Activated CD4-positive, alpha-beta memory T cell treated with anti-CD3 and anti-CD28 coated beads, Interleukin-2, amount 10 ng/mL, durations not matched to agents 7 days and 5 days (primary cell): ENCODE results near the gene DGCR6L. TPM values are rescaled to one million over a fixed set of nuclear protein-coding genes. Genes with fewer than 3 reads are reported as not detected.
"Not testable (repeated sequence)": the region's sequence is repeated elsewhere in the genome, so short reads cannot be mapped to it uniquely, and the experiment has no call there.

Experiments used
- CTCF ChIA-PET: fragments of 350-600 bp; sonication (Branson Sonifier 250); formaldehyde crosslinking; loops from one replicate; lab custom pipeline; 2021; ENCODE audit warnings: antibody characterized with exemption, inconsistent platforms; lab: Charles Lee
- POLR2A ChIA-PET: fragments of 350-600 bp; sonication (Branson Sonifier 250); formaldehyde crosslinking; loops from one replicate; lab custom pipeline; 2021; ENCODE audit warnings: antibody characterized with exemption; lab: Charles Lee
- DNase-seq: peaks from one replicate; pipeline ENCODE4 v3.0.0-alpha.2; 2020
- H3K27ac Mint-ChIP-seq: one replicate; pipeline ENCODE4 v1.8.0; 2021; ENCODE audit warnings: mild to moderate bottlenecking, mixed read lengths
- H3K27me3 Mint-ChIP-seq: one replicate; pipeline ENCODE4 v1.8.0; 2021; ENCODE audit warnings: mixed read lengths
- H3K36me3 Mint-ChIP-seq: one replicate; pipeline ENCODE4 v1.8.0; 2021; ENCODE audit warnings: low read depth, mixed read lengths
- H3K4me1 Mint-ChIP-seq: one replicate; pipeline ENCODE4 v1.8.0; 2021; ENCODE audit warnings: mixed read lengths
- H3K4me3 Mint-ChIP-seq: one replicate; pipeline ENCODE4 v1.8.0; 2021; ENCODE audit warnings: mild to moderate bottlenecking, mixed read lengths
- H3K9me3 Mint-ChIP-seq: one replicate; pipeline ENCODE4 v1.8.0; 2021; ENCODE audit warnings: mixed read lengths
- total RNA-seq, 2 experiments: library from RNA; stranded (reverse); gene quantifications; one replicate each; pipeline ENCODE4 v1.2.3, GENCODE V29; 2021

Gene DGCR6L
- 10 to 100 TPM; 40.8 to 41.1 TPM for total RNA-seq

DNA sequence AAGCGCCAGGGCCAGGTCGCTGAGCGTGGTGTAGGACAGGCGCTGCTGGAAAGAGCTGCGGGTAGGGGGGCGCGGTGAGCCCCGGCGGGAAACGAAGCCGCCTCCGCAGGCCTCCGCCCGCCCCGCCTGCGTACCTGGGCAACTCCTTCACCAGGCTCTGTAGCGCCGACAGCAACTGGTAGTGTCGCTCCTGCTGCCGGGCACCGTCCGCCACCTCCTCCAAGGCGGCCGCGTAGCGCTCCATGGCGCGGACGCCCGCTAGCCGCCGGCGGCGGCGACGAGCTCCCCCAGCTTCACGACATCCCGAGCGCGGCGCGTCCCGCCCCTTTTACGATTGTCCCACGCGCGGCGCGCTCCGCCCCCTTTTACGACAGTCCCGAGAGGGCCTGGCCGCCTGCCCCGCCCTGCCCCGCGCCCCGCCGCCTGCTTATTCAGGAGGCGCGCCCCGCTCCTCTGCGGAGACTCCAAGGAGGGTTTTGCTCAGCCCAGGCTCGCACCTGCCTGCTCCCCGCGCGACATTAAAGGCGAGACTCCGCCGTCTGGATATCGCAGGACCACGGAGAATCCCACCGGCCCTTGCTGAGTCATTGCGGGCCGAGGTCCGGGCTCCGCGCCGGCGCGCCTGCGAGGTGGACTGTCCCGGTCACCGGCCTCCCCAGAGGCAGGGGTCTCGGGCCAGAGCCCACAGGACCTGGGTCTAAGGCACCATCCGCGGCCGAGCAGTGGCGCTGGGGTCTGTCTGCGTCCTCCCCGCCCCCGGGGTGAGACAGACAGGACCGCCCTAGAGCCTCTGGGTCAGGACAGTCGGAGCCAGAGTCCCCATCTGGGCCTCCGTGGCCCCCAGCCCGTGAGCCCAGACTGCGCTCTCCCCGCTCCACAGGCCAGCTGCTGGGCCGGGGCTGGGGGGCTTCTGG is at the start of gene DGCR6L:
DGCR6L (minus strand) TSS at position 316 of the 914 bp plus-strand sequence; CDS start at position 244, 72 bp downstream.
- H3K9me3 Mint-ChIP-seq, result no peaks in the 10 kb centered on the region
- H3K4me1 Mint-ChIP-seq, result peaks cover 63% of the 10 kb centered on the region
- ChIA-PET POLR2A (interaction anchor here (0.9 to 1.4 kb wide), 5 partner anchors 9 to 113 kb away, joined by 3 to 5 read pairs (median 4); no protein-coding TSS in a partner anchor), CTCF (interaction anchor here (0.7 to 1.6 kb wide), 6 partner anchors 8 to 251 kb away, joined by 3 to 6 read pairs (median 4); no protein-coding TSS in a partner anchor)
- no peaks in the 10 kb centered on the region for H3K27me3 Mint-ChIP-seq
- H3K27ac Mint-ChIP-seq, result peak within 1 kb of the TSS; percentile 78
- DNase-seq, result peak; percentile 98
- peaks cover 10% of the 10 kb centered on the region for H3K36me3 Mint-ChIP-seq
- H3K4me3 Mint-ChIP-seq, result peak within 1 kb of the TSS; percentile 95

DNA sequence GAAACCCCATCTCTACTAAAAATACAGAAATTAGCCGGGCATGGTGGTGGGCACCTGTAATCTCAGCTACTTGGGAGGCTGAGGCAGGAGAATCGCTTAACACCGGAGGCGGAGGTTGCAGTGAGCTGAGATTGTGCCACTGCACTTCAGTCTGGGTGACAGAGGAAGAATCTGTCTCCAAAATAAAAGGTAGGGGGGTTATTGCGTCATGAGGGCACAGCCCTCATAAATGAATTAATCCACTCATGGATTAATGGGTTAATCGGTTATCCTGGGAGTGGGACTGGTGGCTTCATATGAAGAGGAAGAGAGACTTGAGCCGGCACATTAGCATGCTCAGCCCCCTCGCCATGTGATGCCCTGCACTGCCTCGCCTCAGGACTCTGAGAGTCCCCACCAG is 49.0 kb upstream of the DGCR6L start:
- H3K4me1 Mint-ChIP-seq, CTCF ChIA-PET, H3K27me3 Mint-ChIP-seq, DNase-seq, H3K36me3 Mint-ChIP-seq, H3K27ac Mint-ChIP-seq, H3K9me3 Mint-ChIP-seq, POLR2A ChIA-PET, H3K4me3 Mint-ChIP-seq: not testable (repeated sequence)

DNA sequence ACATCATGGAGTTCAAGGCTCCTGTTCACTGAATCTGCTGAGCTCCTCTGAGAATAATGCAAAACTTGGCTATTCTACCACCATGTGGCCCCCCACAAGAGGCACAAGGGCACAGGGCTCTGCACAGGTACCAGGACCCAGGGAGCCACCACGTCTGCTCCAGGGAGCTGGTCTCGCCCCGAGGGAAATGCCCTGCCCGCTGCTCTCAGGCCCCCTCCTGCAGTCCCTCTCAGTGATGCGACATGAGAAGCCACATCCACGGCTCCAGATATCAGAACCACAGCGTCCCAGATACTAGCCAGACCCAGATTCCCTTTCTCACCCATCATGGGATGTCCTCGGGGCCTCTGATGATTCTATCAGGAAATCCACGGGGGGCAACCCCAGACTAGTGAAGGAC is 47.0 kb upstream of the DGCR6L start:
- H3K9me3 Mint-ChIP-seq, H3K4me3 Mint-ChIP-seq, DNase-seq, H3K4me1 Mint-ChIP-seq, CTCF ChIA-PET, POLR2A ChIA-PET, H3K36me3 Mint-ChIP-seq, H3K27me3 Mint-ChIP-seq, H3K27ac Mint-ChIP-seq: not testable (repeated sequence)

DNA sequence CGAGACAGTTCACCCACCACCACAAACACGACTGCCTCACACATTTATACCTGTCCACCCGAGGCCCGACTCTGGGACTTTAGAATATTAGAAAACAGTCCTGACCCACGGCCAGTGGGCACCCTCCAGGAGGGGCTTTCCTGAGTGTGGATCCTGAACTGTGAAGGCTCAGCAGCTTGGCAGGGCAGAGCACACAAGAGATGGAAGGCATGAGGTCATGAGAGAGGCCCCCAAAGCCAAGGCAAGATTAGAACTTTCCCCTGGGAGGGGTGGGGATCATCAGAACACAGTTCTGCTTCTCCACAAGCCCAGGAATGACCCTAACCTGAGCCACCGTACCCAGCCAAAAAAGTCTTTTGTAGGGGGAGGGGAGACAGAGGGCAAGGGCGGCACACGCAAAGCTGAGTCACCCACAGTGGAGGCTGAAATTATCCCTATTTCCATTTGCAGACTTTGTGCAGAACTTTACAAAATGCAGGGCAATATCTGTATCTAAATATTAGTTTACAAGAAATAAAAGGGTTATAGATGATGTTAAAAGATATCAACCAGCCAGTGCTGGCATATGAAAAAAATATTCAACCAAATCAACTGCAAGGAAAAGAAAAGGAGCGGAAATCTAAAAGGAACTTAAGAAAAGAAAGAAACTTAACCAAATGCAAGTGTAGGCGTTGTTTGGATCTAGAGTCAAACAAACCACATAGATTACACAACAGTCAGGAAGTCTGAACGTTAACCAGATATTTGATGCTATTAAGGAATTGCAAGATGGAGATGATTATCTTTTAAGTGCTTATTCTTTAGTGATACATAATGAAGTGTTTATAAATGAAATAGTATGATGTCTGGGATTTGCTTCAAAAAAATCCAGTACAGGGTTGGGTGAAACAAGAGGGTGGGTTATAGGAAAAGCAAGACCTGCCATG is 44.7 kb upstream of the DGCR6L start:
- H3K36me3 Mint-ChIP-seq, H3K9me3 Mint-ChIP-seq, POLR2A ChIA-PET, CTCF ChIA-PET, H3K27me3 Mint-ChIP-seq, H3K4me3 Mint-ChIP-seq, H3K27ac Mint-ChIP-seq, H3K4me1 Mint-ChIP-seq, DNase-seq: not testable (repeated sequence)

DNA sequence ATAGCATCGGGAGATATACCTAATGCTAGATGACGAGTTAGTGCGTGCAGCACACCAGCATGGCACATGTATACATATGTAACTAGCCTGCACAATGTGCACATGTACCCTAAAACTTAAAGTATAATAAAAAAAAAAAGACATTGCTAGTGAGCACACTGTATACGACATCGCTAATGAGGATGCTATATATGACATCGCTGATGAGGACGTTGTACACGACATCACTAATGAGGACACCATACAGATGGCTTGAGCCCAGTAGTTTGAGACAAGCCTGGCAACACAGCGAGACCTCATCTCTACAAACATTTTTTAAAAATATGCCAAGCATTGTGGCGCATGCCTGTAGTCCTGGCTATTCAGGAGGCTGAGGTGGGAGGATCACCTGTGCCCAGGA is 42.5 kb upstream of the DGCR6L start:
- H3K36me3 Mint-ChIP-seq, CTCF ChIA-PET, H3K4me3 Mint-ChIP-seq, DNase-seq, H3K27ac Mint-ChIP-seq, POLR2A ChIA-PET, H3K27me3 Mint-ChIP-seq, H3K4me1 Mint-ChIP-seq, H3K9me3 Mint-ChIP-seq: not testable (repeated sequence)

DNA sequence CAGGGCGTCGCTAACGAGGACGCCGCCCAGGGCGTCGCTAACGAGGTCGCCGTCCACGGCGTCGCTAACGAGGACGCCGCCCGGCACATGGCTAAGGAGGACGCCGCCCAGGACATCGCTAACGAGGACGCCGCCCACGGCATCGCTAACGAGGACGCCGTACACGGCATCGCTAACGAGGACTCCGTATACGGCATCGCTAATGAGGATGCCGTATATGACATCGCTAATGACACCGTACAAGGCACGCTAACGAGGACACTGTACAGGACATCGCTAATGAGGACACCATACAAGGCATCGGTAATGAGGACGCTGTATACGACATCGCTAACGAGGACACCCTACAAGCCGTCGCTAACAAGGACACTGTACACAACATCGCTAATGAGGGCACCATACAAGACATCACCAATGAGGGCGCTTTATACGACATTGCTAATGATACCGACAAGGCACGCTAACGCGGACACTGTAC is 41.9 kb upstream of the DGCR6L start:
- H3K4me1 Mint-ChIP-seq, H3K36me3 Mint-ChIP-seq, H3K9me3 Mint-ChIP-seq, H3K27ac Mint-ChIP-seq, DNase-seq, H3K4me3 Mint-ChIP-seq, POLR2A ChIA-PET, CTCF ChIA-PET, H3K27me3 Mint-ChIP-seq: not testable (repeated sequence)

DNA sequence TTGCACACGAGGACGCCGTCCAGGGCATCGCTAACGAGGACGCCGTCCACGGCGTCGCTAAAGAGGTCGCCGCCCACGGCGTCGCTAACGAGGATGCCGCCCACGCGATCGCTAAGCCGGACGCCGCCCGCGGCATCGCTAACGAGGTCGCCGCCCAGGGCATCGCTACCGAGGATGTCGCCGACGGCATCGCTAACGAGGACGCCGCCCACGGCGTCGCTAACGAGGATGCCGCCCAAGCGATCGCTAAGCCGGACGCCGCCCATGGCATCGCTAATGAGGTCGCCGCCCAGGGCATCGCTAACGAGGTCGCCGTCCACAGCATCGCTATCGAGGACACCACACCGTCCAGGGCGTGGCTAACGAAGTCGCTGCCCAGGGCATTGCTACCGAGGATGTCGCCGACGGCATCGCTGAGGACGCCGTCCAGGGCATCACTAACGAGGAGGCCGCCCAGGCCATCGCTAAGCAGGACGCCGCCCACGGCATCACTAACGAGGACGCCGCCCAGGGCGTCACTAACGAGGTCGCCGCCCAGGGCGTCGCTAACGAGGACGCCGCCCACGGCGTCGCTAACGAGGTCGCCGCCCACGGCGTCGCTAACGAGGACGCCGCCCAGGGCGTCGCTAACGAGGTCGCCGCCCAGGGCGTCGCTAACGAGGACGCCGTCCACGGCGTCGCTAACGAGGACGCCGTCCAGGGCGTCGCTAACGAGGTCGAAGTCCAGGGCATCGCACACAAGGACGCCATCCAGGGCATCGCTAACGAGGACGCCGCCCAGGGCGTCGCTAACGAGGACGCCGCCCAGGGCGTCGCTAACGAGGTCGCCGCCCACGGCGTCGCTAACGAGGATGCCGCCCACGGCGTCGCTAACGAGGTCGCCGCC is 41.2 kb upstream of the DGCR6L start:
- H3K36me3 Mint-ChIP-seq, H3K27ac Mint-ChIP-seq, H3K4me3 Mint-ChIP-seq, POLR2A ChIA-PET, H3K9me3 Mint-ChIP-seq, H3K4me1 Mint-ChIP-seq, CTCF ChIA-PET, DNase-seq, H3K27me3 Mint-ChIP-seq: not testable (repeated sequence)

DNA sequence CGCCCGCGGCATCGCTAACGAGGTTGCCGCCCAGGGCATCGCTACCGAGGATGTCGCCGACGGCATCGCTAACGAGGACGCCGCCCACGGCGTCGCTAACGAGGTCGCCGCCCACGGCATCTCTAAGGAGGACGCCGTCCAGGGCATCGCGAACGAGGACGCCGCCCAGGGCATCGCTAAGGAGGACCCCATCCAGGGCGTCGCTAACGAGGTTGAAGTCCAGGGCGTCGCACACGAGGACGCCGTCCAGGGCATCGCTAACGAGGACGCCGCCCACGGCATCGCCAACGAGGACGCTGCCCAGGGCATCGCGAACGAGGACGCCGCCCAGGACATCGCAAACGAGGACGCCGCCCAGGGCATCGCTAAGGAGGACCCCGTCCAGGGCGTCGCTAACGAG is 40.4 kb upstream of the DGCR6L start:
- H3K36me3 Mint-ChIP-seq, H3K4me1 Mint-ChIP-seq, H3K9me3 Mint-ChIP-seq, POLR2A ChIA-PET, H3K27ac Mint-ChIP-seq, H3K4me3 Mint-ChIP-seq, DNase-seq, H3K27me3 Mint-ChIP-seq, CTCF ChIA-PET: not testable (repeated sequence)

DNA sequence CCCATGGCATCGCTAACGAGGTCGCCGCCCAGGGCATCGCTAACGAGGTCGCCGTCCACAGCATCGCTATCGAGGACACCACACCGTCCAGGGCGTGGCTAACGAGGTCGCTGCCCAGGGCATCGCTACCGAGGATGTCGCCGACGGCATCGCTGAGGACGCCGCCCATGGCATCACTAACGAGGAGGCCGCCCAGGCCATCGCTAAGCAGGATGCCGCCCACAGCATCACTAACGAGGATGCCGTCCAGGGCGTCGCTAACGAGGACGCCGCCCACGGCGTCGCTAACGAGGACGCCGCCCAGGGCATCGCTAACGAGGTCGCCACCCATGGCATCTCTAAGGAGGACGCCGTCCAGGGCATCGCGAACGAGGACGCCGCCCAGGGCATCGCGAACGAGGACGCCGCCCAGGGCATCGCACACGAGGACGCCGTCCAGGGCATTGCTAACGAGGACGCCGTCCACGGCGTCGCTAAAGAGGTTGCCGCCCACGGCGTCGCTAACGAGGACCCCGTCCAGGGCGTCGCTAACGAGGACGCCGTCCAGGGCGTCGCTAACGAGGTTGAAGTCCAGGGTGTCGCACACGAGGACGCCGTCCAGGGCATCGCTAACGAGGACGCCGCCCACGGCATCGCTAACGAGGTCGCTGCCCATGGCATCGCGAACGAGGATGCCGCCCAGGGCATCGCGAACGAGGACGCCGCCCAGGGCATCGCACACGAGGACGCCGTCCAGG is 38.8 kb upstream of the DGCR6L start:
- CTCF ChIA-PET, result not testable (repeated sequence)

DNA sequence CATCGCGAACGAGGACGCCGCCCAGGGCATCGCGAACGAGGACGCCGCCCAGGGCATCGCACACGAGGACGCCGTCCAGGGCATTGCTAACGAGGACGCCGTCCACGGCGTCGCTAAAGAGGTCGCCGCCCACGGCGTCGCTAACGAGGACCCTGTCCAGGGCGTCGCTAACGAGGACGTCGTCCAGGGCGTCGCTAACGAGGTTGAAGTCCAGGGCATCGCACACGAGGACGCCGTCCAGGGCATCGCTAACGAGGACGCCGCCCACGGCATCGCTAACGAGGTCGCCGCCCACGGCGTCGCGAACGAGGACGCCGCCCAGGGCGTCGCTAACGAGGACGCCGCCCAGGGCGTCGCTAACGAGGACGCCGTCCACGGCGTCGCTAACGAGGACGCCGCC is 38.1 kb upstream of the DGCR6L start:
- H3K36me3 Mint-ChIP-seq, H3K4me3 Mint-ChIP-seq, POLR2A ChIA-PET, H3K4me1 Mint-ChIP-seq, H3K27me3 Mint-ChIP-seq, CTCF ChIA-PET, H3K9me3 Mint-ChIP-seq, DNase-seq, H3K27ac Mint-ChIP-seq: not testable (repeated sequence)

More for the DNA sequence above, 38.8 kb upstream of the DGCR6L start:
- H3K4me1 Mint-ChIP-seq, H3K27ac Mint-ChIP-seq, POLR2A ChIA-PET, H3K9me3 Mint-ChIP-seq, H3K36me3 Mint-ChIP-seq, DNase-seq, H3K4me3 Mint-ChIP-seq, H3K27me3 Mint-ChIP-seq: not testable (repeated sequence)

DNA sequence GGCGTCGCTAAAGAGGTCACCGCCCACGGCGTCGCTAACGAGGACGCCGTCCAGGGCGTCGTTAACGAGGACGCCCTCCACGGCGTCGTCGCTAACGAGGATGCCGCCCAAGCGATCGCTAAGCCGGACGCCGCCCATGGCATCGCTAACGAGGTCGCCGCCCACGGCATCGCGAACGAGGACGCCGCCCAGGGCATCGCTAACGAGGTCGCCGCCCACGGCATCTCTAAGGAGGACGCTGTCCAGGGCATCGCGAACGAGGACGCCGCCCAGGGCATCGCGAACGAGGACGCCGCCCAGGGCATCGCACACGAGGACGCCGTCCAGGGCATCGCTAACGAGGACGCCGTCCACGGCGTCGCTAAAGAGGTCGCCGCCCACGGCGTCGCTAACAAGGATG is 37.0 kb upstream of the DGCR6L start:
- not testable (repeated sequence) for DNase-seq, H3K4me3 Mint-ChIP-seq

More for the DNA sequence above, 37.0 kb upstream of the DGCR6L start:
- H3K36me3 Mint-ChIP-seq, H3K27me3 Mint-ChIP-seq, H3K27ac Mint-ChIP-seq, CTCF ChIA-PET, H3K9me3 Mint-ChIP-seq, POLR2A ChIA-PET, H3K4me1 Mint-ChIP-seq: not testable (repeated sequence)
